SU-DHL-6 (cell line): ENCODE measurements around the gene CHCHD3.

Experiments
- CTCF ChIP-seq: fragments of 200-600 bp; sonication (generic); IDR thresholded peaks from one replicate; pipeline ENCODE4 v1.5.1; 2017; ENCODE audit warnings: antibody characterized with exemption, mild to moderate bottlenecking, low read length, moderate library complexity; ENCODE audit not compliant: insufficient read depth, poor library complexity, severe bottlenecking
- EZH2phosphoT487 ChIP-seq: fragments of 200-600 bp; sonication (generic), shearing (Covaris generic); conservative IDR thresholded peaks from 2 replicates; pipeline ENCODE4 v1.6.1; 2018; ENCODE audit warnings: mild to moderate bottlenecking, antibody characterized with exemption, low read length, moderate library complexity, mixed read lengths

GRCh38 chr7:133119067-133119466 lies 37.2 kb upstream of the CHCHD3 start:
- TF ChIP-seq EZH2phosphoT487 (no peak), CTCF (no peak)
